Measurements from ENCODE around the gene CTNND2.

- no peak for TF ChIP-seq POLR2AphosphoS5 (IDR thresholded peaks at IDR 0.05)
- TF ChIP-seq, protein P1, sequence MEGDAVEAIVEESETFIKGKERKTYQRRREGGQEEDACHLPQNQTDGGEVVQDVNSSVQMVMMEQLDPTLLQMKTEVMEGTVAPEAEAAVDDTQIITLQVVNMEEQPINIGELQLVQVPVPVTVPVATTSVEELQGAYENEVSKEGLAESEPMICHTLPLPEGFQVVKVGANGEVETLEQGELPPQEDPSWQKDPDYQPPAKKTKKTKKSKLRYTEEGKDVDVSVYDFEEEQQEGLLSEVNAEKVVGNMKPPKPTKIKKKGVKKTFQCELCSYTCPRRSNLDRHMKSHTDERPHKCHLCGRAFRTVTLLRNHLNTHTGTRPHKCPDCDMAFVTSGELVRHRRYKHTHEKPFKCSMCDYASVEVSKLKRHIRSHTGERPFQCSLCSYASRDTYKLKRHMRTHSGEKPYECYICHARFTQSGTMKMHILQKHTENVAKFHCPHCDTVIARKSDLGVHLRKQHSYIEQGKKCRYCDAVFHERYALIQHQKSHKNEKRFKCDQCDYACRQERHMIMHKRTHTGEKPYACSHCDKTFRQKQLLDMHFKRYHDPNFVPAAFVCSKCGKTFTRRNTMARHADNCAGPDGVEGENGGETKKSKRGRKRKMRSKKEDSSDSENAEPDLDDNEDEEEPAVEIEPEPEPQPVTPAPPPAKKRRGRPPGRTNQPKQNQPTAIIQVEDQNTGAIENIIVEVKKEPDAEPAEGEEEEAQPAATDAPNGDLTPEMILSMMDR (IDR thresholded peaks at IDR 0.05) = no peak
These were observed 42.1 kb upstream of the CTNND2 start for GRCh38 chr5:11946317-11946716.

Data from esophagus muscularis mucosa (tissue), 3 donors.